Endothelial cell of umbilical vein (primary cell): ENCODE measurements around the gene RECQL5. TPM values are rescaled to one million over a fixed set of nuclear protein-coding genes. Genes with fewer than 3 reads are reported as not detected.
"Not testable (repeated sequence)": the region's sequence is repeated elsewhere in the genome, so short reads cannot be mapped to it uniquely, and the experiment has no call there.

Source experiments
- BruUV-seq: library from RNA; stranded (reverse); fragments of 400-500 nt; replicated peaks from 2 replicates; lab custom pipeline; 2021; lab: Mats Ljungman, UMichigan
- CTCF ChIA-PET: fragments of 300-600, 350-600 bp; sonication (Branson Sonifier 250); formaldehyde crosslinking; loops from one replicate; lab custom pipeline; 2021; ENCODE audit warnings: antibody characterized with exemption, inconsistent platforms; lab: Charles Lee
- POLR2A ChIA-PET: fragments of 300-600, 350-600 bp; sonication (Branson Sonifier 250); formaldehyde crosslinking; loops from one replicate; lab custom pipeline; 2021; ENCODE audit warnings: antibody characterized with exemption, inconsistent platforms; lab: Charles Lee
- DNase-seq: peaks from one replicate; pipeline ENCODE4 v3.0.0-alpha.2; 2011; ENCODE audit warnings: low read depth, low spot score
- FAIRE-seq: peaks from 2 replicates; lab custom pipeline; 2011; peaks lifted over from hg19 to GRCh38; lab: Jason Lieb, UNC
- H2AFZ ChIP-seq: 2 replicates; pipeline ENCODE4 v1.6.0; 2012; ENCODE audit warnings: low read depth, low read length, control low read depth, inconsistent platforms
- H3K27ac ChIP-seq: 2 replicates; pipeline ENCODE4 v1.5.1; 2011; ENCODE audit warnings: low read depth, mild to moderate bottlenecking, control low read depth, low read length, moderate library complexity; ENCODE audit not compliant: insufficient read depth
- H3K27me3 ChIP-seq, 2 experiments: 2 replicates each; pipeline versions ENCODE4 v1.6.0 to v1.6.1; 2011; ENCODE audit warnings: low read length in 2 of 2, mixed read lengths in 1 of 2; ENCODE audit not compliant: control insufficient read depth in 2 of 2, insufficient read depth in 2 of 2
- H3K36me3 ChIP-seq, 2 experiments: 2 replicates in 1 of 2; 3 replicates in 1 of 2; pipeline ENCODE4 v1.5.1; 2011; ENCODE audit warnings: low read length in 2 of 2, mild to moderate bottlenecking in 1 of 2, moderate library complexity in 1 of 2; ENCODE audit not compliant: control insufficient read depth in 2 of 2, insufficient read depth in 2 of 2; ENCODE audit errors: extremely low read depth in 1 of 2
- H3K4me1 ChIP-seq: 3 replicates; pipeline ENCODE4 v1.5.1; 2011; ENCODE audit warnings: mild to moderate bottlenecking, low read length; ENCODE audit not compliant: control insufficient read depth, insufficient read depth; ENCODE audit errors: extremely low read depth
- H3K4me2 ChIP-seq: 2 replicates; pipeline ENCODE4 v1.6.1; 2011; ENCODE audit warnings: low read length, control low read depth, mixed read lengths; ENCODE audit not compliant: insufficient read depth
- H3K4me3 ChIP-seq, 3 experiments: fragments of 200-600 bp in 1 of 3; sonication (generic), shearing (Covaris generic) in 1 of 3; replicated peaks in 1 of 3; 2 replicates each; pipeline ENCODE4 v1.5.1; 2011 to 2016; ENCODE audit warnings: control low read depth in 3 of 3, low read length in 3 of 3, mild to moderate bottlenecking in 2 of 3, inconsistent platforms in 1 of 3, low read depth in 1 of 3, moderate library complexity in 1 of 3; ENCODE audit not compliant: insufficient read depth in 1 of 3
- H3K79me2 ChIP-seq: 2 replicates; pipeline ENCODE4 v1.6.0; 2012; ENCODE audit warnings: low read length, inconsistent platforms; ENCODE audit not compliant: control insufficient read depth, insufficient read depth
- H3K9ac ChIP-seq: replicated peaks from 2 replicates; pipeline ENCODE3; 2011; ENCODE audit warnings: low read length, control low read depth; ENCODE audit not compliant: insufficient read depth; ENCODE audit errors: extremely low read depth
- H3K9me1 ChIP-seq: replicated peaks from 3 replicates; pipeline ENCODE4 v1.6.0; 2011; ENCODE audit warnings: mild to moderate bottlenecking, low read length; ENCODE audit not compliant: control insufficient read depth, insufficient read depth; ENCODE audit errors: extremely low read depth
- H3K9me3 ChIP-seq: replicated peaks from 2 replicates; pipeline ENCODE4 v1.5.1; 2012; ENCODE audit warnings: low read length, inconsistent platforms; ENCODE audit not compliant: control insufficient read depth, insufficient read depth
- H4K20me1 ChIP-seq: replicated peaks from 2 replicates; pipeline ENCODE3; 2011; ENCODE audit warnings: mild to moderate bottlenecking, low read length; ENCODE audit not compliant: control insufficient read depth, insufficient read depth; ENCODE audit errors: extremely low read depth
- EZH2 ChIP-seq: IDR thresholded peaks from 2 replicates; pipeline ENCODE4 v1.6.1; 2012; ENCODE audit warnings: borderline replicate concordance, low read depth, mild to moderate bottlenecking, moderate library complexity, low read length, inconsistent platforms; ENCODE audit not compliant: severe bottlenecking
- GATA2 ChIP-seq: IDR thresholded peaks from 2 replicates; pipeline ENCODE4 v1.7.0; 2011; ENCODE audit warnings: low read depth, mild to moderate bottlenecking, moderate library complexity, mixed read lengths, low read length; ENCODE audit not compliant: insufficient read length, insufficient read depth
- MYC ChIP-seq: IDR thresholded peaks from one replicate; pipeline ENCODE4 v1.6.1; 2011; ENCODE audit warnings: mild to moderate bottlenecking, low read depth, low read length
- dilution Hi-C: fragments of 300-500 bp; cut with MboI; formaldehyde crosslinking; loops from one replicate; pipeline ENCODE4 v1.15.0; 2019; ENCODE audit warnings: low sequenced_read_pairs; ENCODE audit not compliant: extremely low pct_ligation_motif_present
- intact Hi-C: fragments of 100-400 bp; cut with micrococcal nuclease; formaldehyde crosslinking; loops from one replicate; pipeline ENCODE4 v1.10.0; 2022
- polyA plus RNA-seq, 4 experiments: library from polyadenylated mRNA; depleted of rRNA in 3 of 4; stranded (reverse) in 3 of 4; unstranded in 1 of 4; fragments of >200 nt; gene quantifications; 2 replicates each; pipeline versions ENCODE4 v1.2.1 to v1.2.3, GENCODE V29; 2011 to 2012; ENCODE audit warnings: missing spikeins in 1 of 4
- total RNA-seq: library from RNA; stranded (reverse); gene quantifications from 2 replicates; pipeline ENCODE4 v1.2.3, GENCODE V29; 2021

The RECQL5 gene
- total and polyA plus RNA-seq, 2 donors (not counting 3 experiments of a cell fraction or from before 2014, with no cell fraction given): 21.3 to 30.7 TPM

- no peak for FAIRE-seq
- Histone ChIP-seq H3K27me3 (no peaks in the 10 kb centered on the region), H3K4me3 (no peak overlapping the region), H3K79me2 (no peaks in the 10 kb centered on the region), H3K4me2 (no peak overlapping the region), H4K20me1 (no peaks in the 10 kb centered on the region), H3K9me1 (no peaks in the 10 kb centered on the region), H3K4me1 (no peaks in the 10 kb centered on the region), H3K36me3 (no peaks in the 10 kb centered on the region), H3K9me3 (no peaks in the 10 kb centered on the region), H3K9ac (no peak overlapping the region), H2AFZ (no peak overlapping the region), H3K27ac (no peak overlapping the region)
- dilution Hi-C loops: no loop called here
- CTCF ChIA-PET: no interaction called here
- BruUV-seq: no TSS peak
- TF ChIP-seq EZH2: no peak
- intact Hi-C loops: no loop called here
- no peak for DNase-seq
- POLR2A ChIA-PET: no interaction called here
These were observed 71.6 kb downstream of the RECQL5 start for GRCh38 chr17:75595284-75595919.

GRCh38 chr17:75594499-75595283 is 72.3 kb downstream of the RECQL5 start:
- BruUV-seq: no TSS peak
- no peak for DNase-seq
- ChIA-PET POLR2A (interaction anchor here (0.8 kb wide), 1 partner anchor 185 kb away, joined by 3 read pairs; a partner anchor contains a TSS), CTCF (no interaction called here)
- dilution Hi-C loops (no loop called here), intact Hi-C loops (no loop called here)
- Histone ChIP-seq H3K9ac (no peak overlapping the region), H2AFZ (no peak overlapping the region), H3K27me3 (no peaks in the 10 kb centered on the region), H3K79me2 (no peaks in the 10 kb centered on the region), H4K20me1 (no peaks in the 10 kb centered on the region), H3K4me3 (no peak overlapping the region), H3K9me3 (no peaks in the 10 kb centered on the region), H3K4me1 (no peaks in the 10 kb centered on the region), H3K4me2 (no peak overlapping the region), H3K9me1 (no peaks in the 10 kb centered on the region), H3K27ac (no peak overlapping the region), H3K36me3 (no peaks in the 10 kb centered on the region)
- FAIRE-seq: no peak
- no peak for TF ChIP-seq GATA2
- no peak for TF ChIP-seq MYC

DNA sequence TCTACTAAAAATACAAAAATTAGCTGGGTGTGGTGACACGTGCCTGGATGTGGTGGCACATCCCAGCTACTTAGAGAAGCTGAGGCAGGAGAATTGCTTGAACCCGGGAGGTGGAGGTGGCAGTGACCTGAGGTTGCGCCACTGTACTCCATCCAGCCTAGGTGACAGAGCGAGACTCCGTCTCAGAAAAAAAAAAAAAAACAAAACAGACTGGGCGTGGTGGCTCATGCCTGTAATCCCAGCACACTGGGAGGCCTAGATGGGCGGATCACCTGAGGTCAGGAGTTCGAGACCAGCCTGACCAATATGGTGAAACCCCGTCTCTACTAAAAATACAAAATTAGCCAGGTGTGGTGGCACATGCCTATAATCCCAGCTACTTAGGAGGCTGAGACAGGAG is 73.5 kb downstream of the RECQL5 start:
- intact Hi-C loops: not testable (repeated sequence)
- CTCF ChIA-PET: interaction anchor here (0.6 to 4.9 kb wide), 2 partner anchors 9 to 39 kb away, joined by 4 to 29 read pairs; no protein-coding TSS in a partner anchor

More for the DNA sequence above, 73.5 kb downstream of the RECQL5 start:
- H3K9me3 ChIP-seq, H3K4me1 ChIP-seq, BruUV-seq, H3K27ac ChIP-seq, dilution Hi-C loops, H4K20me1 ChIP-seq, H3K36me3 ChIP-seq, H3K79me2 ChIP-seq, H3K9me1 ChIP-seq, FAIRE-seq, H3K9ac ChIP-seq, H3K27me3 ChIP-seq, POLR2A ChIA-PET, H3K4me2 ChIP-seq, DNase-seq, H3K4me3 ChIP-seq, H2AFZ ChIP-seq: not testable (repeated sequence)
